Neural cell (in vitro differentiated cells): ENCODE measurements around the gene DCAF5. TPM values are rescaled to one million over a fixed set of nuclear protein-coding genes. Genes with fewer than 3 reads are reported as not detected.

Source experiments
- H2AFZ ChIP-seq: fragments of 200-600, 300-800 bp; sonication (generic), shearing (Covaris generic); 2 replicates; pipeline ENCODE4 v1.6.0; 2014; ENCODE audit warnings: low read depth, mild to moderate bottlenecking, antibody characterized with exemption, low read length, moderate library complexity
- H3F3A ChIP-seq: fragments of 200-600 bp; shearing (Covaris generic); 2 replicates; pipeline ENCODE4 v1.6.1; 2016; ENCODE audit warnings: mild to moderate bottlenecking, moderate library complexity, mixed read lengths, antibody characterized with exemption, low read length; ENCODE audit not compliant: insufficient read depth, poor library complexity, severe bottlenecking
- H3K27ac ChIP-seq: fragments of 200-600, 300-800 bp; sonication (generic), shearing (Covaris generic); 2 replicates; pipeline ENCODE4 v1.5.1; 2014; ENCODE audit warnings: mild to moderate bottlenecking, low read length, moderate library complexity
- H3K27me3 ChIP-seq: fragments of 300-800, 200-600 bp; sonication (generic), shearing (Covaris generic); 2 replicates; pipeline ENCODE4 v1.6.0; 2014; ENCODE audit warnings: mild to moderate bottlenecking, low read depth, low read length, moderate library complexity; ENCODE audit not compliant: insufficient read depth
- H3K36me3 ChIP-seq: fragments of 300-800, 200-600 bp; sonication (generic), shearing (Covaris generic); 2 replicates; pipeline ENCODE4 v1.5.1; 2014; ENCODE audit warnings: mild to moderate bottlenecking, antibody characterized with exemption, low read length, moderate library complexity; ENCODE audit not compliant: insufficient read depth
- H3K4me2 ChIP-seq: fragments of 300-800, 200-600 bp; sonication (generic), shearing (Covaris generic); 2 replicates; pipeline ENCODE4 v1.6.0; 2014; ENCODE audit warnings: mild to moderate bottlenecking, low read length
- H3K4me3 ChIP-seq: fragments of 300-800, 200-600 bp; sonication (generic), shearing (Covaris generic); 2 replicates; pipeline ENCODE4 v1.5.1; 2014; ENCODE audit warnings: mild to moderate bottlenecking, low read length, moderate library complexity
- H3K79me2 ChIP-seq: fragments of 200-600 bp; shearing (Covaris generic); replicated peaks from 2 replicates; pipeline ENCODE4 v1.6.0; 2014; ENCODE audit warnings: mild to moderate bottlenecking, low read length, moderate library complexity; ENCODE audit not compliant: insufficient read depth
- H3K9ac ChIP-seq: fragments of 300-800, 200-600 bp; sonication (generic), shearing (Covaris generic); 2 replicates; pipeline ENCODE4 v1.6.1; 2016; ENCODE audit warnings: mild to moderate bottlenecking, low read length, mixed read lengths
- H3K9me2 ChIP-seq: fragments of 200-600 bp; shearing (Covaris generic); 2 replicates; pipeline ENCODE4 v1.6.1; 2016; ENCODE audit warnings: mild to moderate bottlenecking, low read length, mixed read lengths; ENCODE audit not compliant: insufficient read depth
- H3K9me3 ChIP-seq: fragments of 200-600, 300-800 bp; sonication (generic), shearing (Covaris generic); 2 replicates; pipeline ENCODE4 v1.6.1; 2016; ENCODE audit warnings: mild to moderate bottlenecking, mixed run types, low read length, moderate library complexity, mixed read lengths
- H4K20me1 ChIP-seq: fragments of 200-600 bp; shearing (Covaris generic); 2 replicates; pipeline ENCODE4 v1.6.1; 2016; ENCODE audit warnings: mild to moderate bottlenecking, mixed run types; ENCODE audit not compliant: insufficient read depth
- CTCF ChIP-seq: fragments of 450-650 bp; IDR thresholded peaks from 2 replicates; pipeline ENCODE4 v1.5.1; 2014; ENCODE audit warnings: antibody characterized with exemption, mild to moderate bottlenecking, moderate library complexity; ENCODE audit not compliant: poor library complexity, severe bottlenecking
- EP300 ChIP-seq: fragments of 450-650 bp; conservative IDR thresholded peaks from 2 replicates; pipeline ENCODE4 v1.6.1; 2014; ENCODE audit warnings: antibody characterized with exemption, mild to moderate bottlenecking, moderate library complexity; ENCODE audit not compliant: poor library complexity, severe bottlenecking
- EZH2 ChIP-seq: fragments of 200-600, 300-800 bp; shearing (Covaris generic), sonication (generic); IDR thresholded peaks from 2 replicates; pipeline ENCODE4 v1.6.1; 2014; ENCODE audit warnings: antibody characterized with exemption, low read length, borderline replicate concordance, mild to moderate bottlenecking; ENCODE audit not compliant: insufficient read depth, poor library complexity, severe bottlenecking
- MXI1 ChIP-seq: fragments of 450-650 bp; conservative IDR thresholded peaks from 2 replicates; pipeline ENCODE4 v1.6.1; 2014; ENCODE audit warnings: antibody characterized with exemption, mild to moderate bottlenecking; ENCODE audit not compliant: poor library complexity, severe bottlenecking
- POLR2AphosphoS5 ChIP-seq: IDR thresholded peaks from 2 replicates; pipeline ENCODE4 v1.6.1; 2012
- RAD21 ChIP-seq: fragments of 450-650 bp; conservative IDR thresholded peaks from 2 replicates; pipeline ENCODE4 v1.6.1; 2014; ENCODE audit warnings: antibody characterized with exemption, mild to moderate bottlenecking, moderate library complexity
- REST ChIP-seq: IDR thresholded peaks from 2 replicates; pipeline ENCODE4 v1.6.1; 2012; ENCODE audit warnings: borderline replicate concordance
- SMC3 ChIP-seq: fragments of 450-650 bp; conservative IDR thresholded peaks from 2 replicates; pipeline ENCODE4 v1.6.1; 2014; ENCODE audit warnings: antibody characterized with exemption, mild to moderate bottlenecking, moderate library complexity; ENCODE audit not compliant: poor library complexity
- TAF1 ChIP-seq: IDR thresholded peaks from 2 replicates; pipeline ENCODE4 v1.6.1; 2012; ENCODE audit warnings: low read depth
- polyA plus RNA-seq: library from polyadenylated mRNA; depleted of rRNA; stranded (reverse); fragments of >200 nt; gene quantifications from 2 replicates; pipeline ENCODE4 v1.2.3, GENCODE V29; 2014

DCAF5 gene
- polyA plus RNA-seq, 1 donor from 2014 or later, result 33.5 TPM

DNA sequence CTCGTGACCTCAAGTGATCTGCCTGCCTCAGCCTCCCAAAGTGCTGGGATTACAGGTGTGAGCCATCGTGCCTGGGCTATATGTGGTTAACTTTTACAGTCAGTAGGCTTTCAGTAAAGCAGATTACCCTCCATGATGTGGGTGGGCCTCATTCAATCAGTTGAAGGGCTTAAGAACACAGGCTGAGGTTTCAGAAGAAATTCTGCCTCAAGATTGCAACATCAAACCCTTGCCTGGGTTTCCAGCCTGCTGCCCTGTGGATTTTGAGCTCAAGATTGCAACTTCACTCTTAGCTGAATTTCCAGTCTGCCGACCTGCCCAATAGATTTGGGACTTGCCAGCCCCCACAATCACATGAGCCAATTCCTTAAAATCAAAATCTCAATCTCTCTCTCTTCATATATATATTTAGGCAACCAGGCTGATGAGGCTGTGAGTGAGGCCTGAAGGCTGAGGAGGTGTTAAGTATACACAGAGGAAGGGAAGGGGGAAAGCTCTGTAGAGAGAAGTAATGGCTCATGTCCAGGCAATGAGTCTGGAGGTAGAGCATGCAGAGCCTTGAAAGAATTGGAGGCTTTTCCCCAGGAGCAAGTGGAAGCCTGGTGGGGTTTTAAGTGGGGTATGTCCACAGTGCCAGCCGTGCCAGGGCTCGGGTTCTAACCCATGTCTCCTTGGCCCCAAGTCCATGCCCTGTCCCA, 140.5 kb downstream of the DCAF5 start:
- Histone ChIP-seq H3K4me2 (no peak overlapping the region), H2AFZ (no peak overlapping the region), H3F3A (no peaks in the 10 kb centered on the region), H3K27me3 (no peaks in the 10 kb centered on the region), H3K9me3 (no peaks in the 10 kb centered on the region), H3K9me2 (no peaks in the 10 kb centered on the region), H3K79me2 (no peaks in the 10 kb centered on the region), H3K27ac (no peak overlapping the region), H3K9ac (no peak overlapping the region), H3K36me3 (no peaks in the 10 kb centered on the region), H3K4me3 (no peak overlapping the region), H4K20me1 (no peaks in the 10 kb centered on the region)
- TF ChIP-seq MXI1, result no peak
- no peak for TF ChIP-seq TAF1
- TF ChIP-seq RAD21, result no peak
- TF ChIP-seq SMC3, result no peak
- TF ChIP-seq POLR2AphosphoS5, result no peak
- no peak for TF ChIP-seq EZH2
- no peak for TF ChIP-seq CTCF
- no peak for TF ChIP-seq EP300
- no peak for TF ChIP-seq REST

DNA sequence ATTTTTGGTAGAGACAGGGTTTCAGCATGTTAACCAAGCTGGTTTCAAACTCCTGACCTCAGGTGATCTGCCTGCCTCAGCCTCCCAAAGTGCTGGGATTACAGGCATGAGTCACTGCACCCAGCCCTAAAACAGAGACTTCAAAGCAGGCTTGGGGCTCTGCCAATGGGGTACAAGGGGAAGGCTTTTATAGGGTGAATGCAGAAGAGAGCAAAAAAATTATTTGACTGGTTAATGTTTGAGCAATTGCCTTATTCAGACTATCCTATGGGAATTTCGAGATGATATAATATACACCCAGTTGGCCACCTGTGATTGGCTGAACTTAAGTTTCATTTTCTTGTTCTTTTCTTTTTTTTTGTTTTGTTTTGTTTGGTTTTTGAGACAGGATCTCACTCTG, 142.3 kb downstream of the DCAF5 start:
- H3F3A ChIP-seq, result no peaks in the 10 kb centered on the region
- no peaks in the 10 kb centered on the region for H3K36me3 ChIP-seq
- no peaks in the 10 kb centered on the region for H3K79me2 ChIP-seq
- no peak overlapping the region for H2AFZ ChIP-seq
- H3K4me3 ChIP-seq, result no peak overlapping the region
- H3K27me3 ChIP-seq, result no peaks in the 10 kb centered on the region
- H3K4me2 ChIP-seq, result no peak overlapping the region
- H3K9ac ChIP-seq, result no peak overlapping the region
- no peaks in the 10 kb centered on the region for H4K20me1 ChIP-seq
- no peaks in the 10 kb centered on the region for H3K9me2 ChIP-seq
- no peaks in the 10 kb centered on the region for H3K9me3 ChIP-seq
- no peak overlapping the region for H3K27ac ChIP-seq
- no peak for TF ChIP-seq REST
- TF ChIP-seq EP300, result no peak
- no peak for TF ChIP-seq TAF1
- no peak for TF ChIP-seq MXI1
- TF ChIP-seq CTCF, result no peak
- TF ChIP-seq POLR2AphosphoS5, result no peak
